Gastrocnemius medialis (tissue), 4 donors: ENCODE results near the gene PXK. TPM values are rescaled to one million over a fixed set of nuclear protein-coding genes. Genes with fewer than 3 reads are reported as not detected.

Source experiments
- ATAC-seq, 2 donors: fragments of 150-250 bp; one replicate each; pipeline ENCODE4 v1.9.1; 2016
- DNase-seq, 2 donors: peaks; one replicate each; pipeline ENCODE4 v3.0.0-alpha.2; 2019
- H3K27ac ChIP-seq, 4 donors: fragments of 200-600 bp; sonication (generic); 1 replicate in 1 of 4; 2 replicates in 3 of 4; pipeline ENCODE4 v1.5.1; 2016 to 2018; ENCODE audit warnings: mild to moderate bottlenecking in 2 of 4, moderate library complexity in 1 of 4
- H3K27me3 ChIP-seq, 3 donors: fragments of 200-600 bp; sonication (generic) in 2 of 3; 1 replicate in 1 of 3; 2 replicates in 2 of 3; pipeline versions ENCODE4 v1.5.1 to v1.6.0; 2016 to 2019; ENCODE audit warnings: mild to moderate bottlenecking in 1 of 3, moderate library complexity in 1 of 3
- H3K36me3 ChIP-seq, 2 donors: fragments of 200-600 bp; sonication (generic) in 1 of 2; one replicate each; pipeline ENCODE4 v1.5.1; 2017 to 2018
- H3K4me1 ChIP-seq, 2 donors: fragments of 200-600 bp; sonication (generic) in 1 of 2; one replicate each; pipeline ENCODE4 v1.5.1; 2016 to 2017; ENCODE audit warnings: mild to moderate bottlenecking in 2 of 2
- H3K4me3 ChIP-seq, 4 donors: fragments of 200-600 bp; sonication (generic) in 3 of 4; 1 replicate in 1 of 4; 2 replicates in 3 of 4; pipeline ENCODE4 v1.5.1; 2016 to 2019; ENCODE audit warnings: mild to moderate bottlenecking in 2 of 4
- H3K9me3 ChIP-seq, 3 donors: fragments of 200-600 bp; sonication (generic) in 2 of 3; 1 replicate in 1 of 3; 2 replicates in 2 of 3; pipeline ENCODE4 v1.5.1; 2016 to 2019
- CTCF ChIP-seq, 5 experiments: fragments of 450-650 bp in 3 of 5; fragments of 200-600 bp in 2 of 5; sonication (generic) in 2 of 5; IDR thresholded peaks in 4 of 5; conservative IDR thresholded peaks in 1 of 5; 1 replicate in 4 of 5; 2 replicates in 1 of 5; pipeline ENCODE4 v1.5.1; 2016 to 2019; ENCODE audit warnings: antibody characterized with exemption in 5 of 5, mild to moderate bottlenecking in 3 of 5, moderate library complexity in 3 of 5
- POLR2A ChIP-seq, 2 donors: fragments of 450-650 bp; IDR thresholded peaks; one replicate each; pipeline ENCODE4 v1.6.1; 2017; ENCODE audit warnings: antibody characterized with exemption in 2 of 2, mild to moderate bottlenecking in 2 of 2, moderate library complexity in 2 of 2
- in situ Hi-C, 4 donors: fragments of 200-750 bp; cut with MboI; loops; one replicate each; pipeline versions ENCODE4 v1.15.0 to v1.8.0; 2017; ENCODE audit warnings: low sequenced_read_pairs in 4 of 4
- intact Hi-C: fragments of 100-400 bp; cut with DNase I; formaldehyde crosslinking; loops from one replicate; pipeline ENCODE4 v1.15.1; 2023; ENCODE audit warnings: low total_unique reads
- total RNA-seq, 4 donors: library from RNA; depleted of rRNA; stranded (reverse); fragments of >200 nt; gene quantifications; one replicate each; pipeline versions ENCODE4 v1.1.0 to v1.2.3, GENCODE V29; 2016

The PXK gene
- total RNA-seq, 4 donors from 2014 or later = 21.6 to 33.6 (median 24.4) TPM

- Histone ChIP-seq H3K36me3 (peaks cover 0 to 13% of the 10 kb centered on the region in 2 donors), H3K4me3 (no peak overlapping the region), H3K27ac (peak overlapping the region in 3 of 4 donors; percentile 16 to 57 (median 39)), H3K9me3 (no peaks in the 10 kb centered on the region), H3K4me1 (peaks cover 14% of the 10 kb centered on the region in 2 donors), H3K27me3 (no peaks in the 10 kb centered on the region)
- TF ChIP-seq POLR2A (IDR thresholded peaks at IDR 0.05) (no peak), CTCF (IDR thresholded peaks at IDR 0.05 in 4 of 5, conservative IDR thresholded peaks at IDR 0.05 in 1 of 5) (no peak)
- intact Hi-C loops (no loop called here), in situ Hi-C loops (no loop called here)
- ATAC-seq (no peak), DNase-seq (no peak)
These were observed 55.2 kb downstream of the PXK start for GRCh38 chr3:58387650-58388546.

GRCh38 chr3:58388550-58389091 lies 55.9 kb downstream of the PXK start:
- Histone ChIP-seq H3K9me3 (no peaks in the 10 kb centered on the region), H3K4me1 (peaks cover 11 to 14% of the 10 kb centered on the region in 2 donors), H3K27ac (peak overlapping the region in 2 of 4 donors; percentile 15 to 25), H3K4me3 (no peak overlapping the region), H3K36me3 (peaks cover 0 to 9% of the 10 kb centered on the region in 2 donors), H3K27me3 (no peaks in the 10 kb centered on the region)
- intact Hi-C loops = no loop called here
- no peak for DNase-seq
- no peak for ATAC-seq
- TF ChIP-seq POLR2A (IDR thresholded peaks at IDR 0.05) (no peak), CTCF (IDR thresholded peaks at IDR 0.05 in 4 of 5, conservative IDR thresholded peaks at IDR 0.05 in 1 of 5) (no peak)
- in situ Hi-C loops = no loop called here

- no peaks in the 10 kb centered on the region for H3K9me3 ChIP-seq
- in situ Hi-C loops = no loop called here
- no peak overlapping the region for H3K27ac ChIP-seq
- no peak for ATAC-seq
- H3K4me3 ChIP-seq = no peak overlapping the region
- no peak for TF ChIP-seq POLR2A (IDR thresholded peaks at IDR 0.05)
- intact Hi-C loops = no loop called here
- H3K27me3 ChIP-seq = no peaks in the 10 kb centered on the region
- H3K4me1 ChIP-seq = peaks cover 9 to 14% of the 10 kb centered on the region in 2 donors
- peaks cover 0 to 22% of the 10 kb centered on the region in 2 donors for H3K36me3 ChIP-seq
- no peak for DNase-seq
These were observed 58.6 kb downstream of the PXK start for GRCh38 chr3:58391156-58391865.

GRCh38 chr3:58392181-58392580 lies 59.5 kb downstream of the PXK start:
- H3K9me3 ChIP-seq = no peaks in the 10 kb centered on the region
- no peaks in the 10 kb centered on the region for H3K27me3 ChIP-seq
- DNase-seq (no peak), ATAC-seq (no peak)
- peaks cover 0 to 29% of the 10 kb centered on the region in 2 donors for H3K36me3 ChIP-seq
- in situ Hi-C loops = no loop called here
- H3K27ac ChIP-seq = no peak overlapping the region
- intact Hi-C loops = no loop called here
- H3K4me1 ChIP-seq = peaks cover 5% of the 10 kb centered on the region in 2 donors
- H3K4me3 ChIP-seq = no peak overlapping the region
- no peak for TF ChIP-seq CTCF (IDR thresholded peaks at IDR 0.05 in 4 of 5, conservative IDR thresholded peaks at IDR 0.05 in 1 of 5)
- no peak for TF ChIP-seq POLR2A (IDR thresholded peaks at IDR 0.05)

- no peak overlapping the region for H3K4me3 ChIP-seq
- no peaks in the 10 kb centered on the region for H3K27me3 ChIP-seq
- no peak overlapping the region for H3K27ac ChIP-seq
- DNase-seq = no peak
- intact Hi-C loops = no loop called here
- H3K9me3 ChIP-seq = no peaks in the 10 kb centered on the region
- no peaks in the 10 kb centered on the region for H3K4me1 ChIP-seq
- H3K36me3 ChIP-seq = peaks cover 0 to 51% of the 10 kb centered on the region in 2 donors
- TF ChIP-seq POLR2A (IDR thresholded peaks at IDR 0.05) (no peak), CTCF (IDR thresholded peaks at IDR 0.05 in 4 of 5, conservative IDR thresholded peaks at IDR 0.05 in 1 of 5) (no peak)
- in situ Hi-C loops = no loop called here
- ATAC-seq = no peak
These were observed 61.6 kb downstream of the PXK start for GRCh38 chr3:58394339-58394738.
